Common myeloid progenitor, CD34-positive (primary cell): ENCODE results near the gene XRCC4.
A peak's percentile ranks its signal among the peaks of the same experiment; 100 is the strongest.

Experiments
- CTCF ChIA-PET: fragments of 350-600 bp; sonication (Branson Sonifier 250); formaldehyde crosslinking; loops from one replicate; lab custom pipeline; 2021; ENCODE audit warnings: antibody characterized with exemption; lab: Charles Lee
- POLR2A ChIA-PET: fragments of 350-600 bp; sonication (Branson Sonifier 250); formaldehyde crosslinking; loops from one replicate; lab custom pipeline; 2021; ENCODE audit warnings: antibody characterized with exemption; lab: Charles Lee
- DNase-seq, 3 donors: peaks; one replicate each; pipeline versions ENCODE4 v3.0.0 to v3.0.0-alpha.2; 2013
- H3K27ac ChIP-seq, 2 experiments: 1 replicate in 1 of 2; 2 replicates in 1 of 2; pipeline ENCODE4 v1.7.0; 2013; ENCODE audit warnings: inconsistent platforms in 2 of 2, low read length in 2 of 2, mild to moderate bottlenecking in 2 of 2, low read depth in 1 of 2, moderate library complexity in 1 of 2; ENCODE audit not compliant: severe bottlenecking in 2 of 2, insufficient read depth in 1 of 2, poor library complexity in 1 of 2
- H3K27me3 ChIP-seq, 5 experiments: replicated peaks in 2 of 5; 1 replicate in 3 of 5; 2 replicates in 2 of 5; pipeline versions ENCODE4 v1.6.1 to v1.7.0; 2013; ENCODE audit warnings: low read length in 4 of 5, mild to moderate bottlenecking in 2 of 5, moderate library complexity in 2 of 5, inconsistent platforms in 1 of 5; ENCODE audit not compliant: insufficient read depth in 5 of 5, control insufficient read depth in 4 of 5
- H3K36me3 ChIP-seq, 4 experiments: 1 replicate in 2 of 4; 2 replicates in 2 of 4; pipeline versions ENCODE4 v1.6.1 to v1.7.0; 2013; ENCODE audit warnings: low read length in 3 of 4, control low read depth in 1 of 4, mild to moderate bottlenecking in 1 of 4; ENCODE audit not compliant: control insufficient read depth in 4 of 4, insufficient read depth in 4 of 4
- H3K4me1 ChIP-seq, 4 experiments: 1 replicate in 3 of 4; 2 replicates in 1 of 4; pipeline versions ENCODE4 v1.6.1 to v1.7.1; 2013; ENCODE audit warnings: low read length in 3 of 4, mild to moderate bottlenecking in 3 of 4, control low read depth in 1 of 4, inconsistent platforms in 1 of 4, moderate library complexity in 1 of 4; ENCODE audit not compliant: control insufficient read depth in 4 of 4, insufficient read depth in 4 of 4; ENCODE audit errors: control extremely low read depth in 1 of 4
- H3K4me3 ChIP-seq, 7 experiments: 1 replicate in 4 of 7; 2 replicates in 3 of 7; pipeline versions ENCODE4 v1.5.1 to v1.7.0; 2013; ENCODE audit warnings: mild to moderate bottlenecking in 7 of 7, low read length in 6 of 7, moderate library complexity in 6 of 7, inconsistent platforms in 2 of 7, low read depth in 2 of 7, control low read depth in 1 of 7; ENCODE audit not compliant: insufficient read depth in 4 of 7, control insufficient read depth in 1 of 7; ENCODE audit errors: extremely low read depth in 1 of 7
- H3K9me3 ChIP-seq, 5 experiments: 1 replicate in 4 of 5; 2 replicates in 1 of 5; pipeline versions ENCODE4 v1.6.1 to v1.7.1; 2013; ENCODE audit warnings: low read length in 4 of 5, mild to moderate bottlenecking in 2 of 5, inconsistent platforms in 1 of 5, low read depth in 1 of 5, moderate library complexity in 1 of 5; ENCODE audit not compliant: control insufficient read depth in 4 of 5, insufficient read depth in 2 of 5; ENCODE audit errors: control extremely low read depth in 1 of 5

XRCC4 gene

DNA sequence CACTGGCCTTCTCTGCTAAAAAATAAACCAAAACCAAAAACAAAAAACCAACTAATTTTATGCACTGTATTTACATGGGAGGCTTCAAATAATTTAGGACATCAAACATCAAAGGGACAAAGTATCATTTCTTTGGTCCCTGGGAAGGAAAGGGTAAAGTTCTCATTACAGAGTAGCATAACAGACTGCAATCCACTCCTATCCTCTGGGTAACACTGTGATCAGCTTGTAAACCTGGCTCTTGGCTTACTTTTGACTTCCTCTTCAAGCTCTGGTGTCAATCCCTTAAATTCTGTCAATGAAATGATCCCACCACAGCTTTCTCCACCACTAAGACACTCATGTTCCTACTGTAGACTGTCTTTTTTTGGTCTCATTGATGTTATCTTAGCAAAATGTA lies 324.4 kb downstream of the XRCC4 start:
- DNase-seq: peak in 2 of 3 donors; percentile 4 to 7
- CTCF ChIA-PET: no interaction called here
- Histone ChIP-seq H3K9me3 (no peaks in the 10 kb centered on the region), H3K36me3 (no peaks in the 10 kb centered on the region), H3K4me1 (peaks cover 0 to 11% (median 0%) of the 10 kb centered on the region in 4 experiments), H3K27ac (no peak overlapping the region), H3K4me3 (no peak overlapping the region), H3K27me3 (no peaks in the 10 kb centered on the region)
- POLR2A ChIA-PET: no interaction called here
